ENCODE measurements around the gene ELK1. TPM values are rescaled to one million over a fixed set of nuclear protein-coding genes. Genes with fewer than 3 reads are reported as not detected.

The ELK1 gene
- total and polyA plus RNA-seq, 2 of the 8 experiments (the other 6 are each of a cell fraction or from before 2014, with no cell fraction given), result 31.9 to 42.2 TPM

DNA sequence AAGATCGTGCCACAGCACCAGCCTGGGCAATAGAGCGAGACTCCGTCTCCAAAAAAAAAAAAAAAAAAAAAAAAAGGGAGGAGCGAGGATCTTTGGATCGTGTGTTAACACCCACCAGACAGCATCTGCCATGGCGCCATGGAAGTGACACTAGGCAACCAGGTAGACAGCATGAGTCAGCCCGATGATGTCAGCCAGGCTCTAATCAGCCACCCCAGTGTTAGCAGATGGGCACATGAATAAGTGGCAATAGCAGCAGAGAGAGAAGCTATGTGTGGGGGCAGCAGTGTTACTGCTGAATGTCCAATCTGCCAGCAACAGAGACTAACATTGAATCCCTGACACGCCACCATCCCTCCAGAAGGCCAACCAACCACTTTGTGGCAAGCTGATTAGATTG, 37.3 kb downstream of the ELK1 start (continued):
- no peak for TF ChIP-seq PHF8 (conservative IDR thresholded peaks at IDR 0.05; ENCODE audit: low read depth, low read length)
- TF ChIP-seq KDM5A (IDR thresholded peaks at IDR 0.05; ENCODE audit: low read length), result no peak
- TF ChIP-seq HDAC6 (IDR thresholded peaks at IDR 0.05; ENCODE audit: low read depth, low read length), result no peak
- TF ChIP-seq BACH1 (IDR thresholded peaks at IDR 0.05; ENCODE audit: low read length), result no peak
- TF ChIP-seq, protein P1, sequence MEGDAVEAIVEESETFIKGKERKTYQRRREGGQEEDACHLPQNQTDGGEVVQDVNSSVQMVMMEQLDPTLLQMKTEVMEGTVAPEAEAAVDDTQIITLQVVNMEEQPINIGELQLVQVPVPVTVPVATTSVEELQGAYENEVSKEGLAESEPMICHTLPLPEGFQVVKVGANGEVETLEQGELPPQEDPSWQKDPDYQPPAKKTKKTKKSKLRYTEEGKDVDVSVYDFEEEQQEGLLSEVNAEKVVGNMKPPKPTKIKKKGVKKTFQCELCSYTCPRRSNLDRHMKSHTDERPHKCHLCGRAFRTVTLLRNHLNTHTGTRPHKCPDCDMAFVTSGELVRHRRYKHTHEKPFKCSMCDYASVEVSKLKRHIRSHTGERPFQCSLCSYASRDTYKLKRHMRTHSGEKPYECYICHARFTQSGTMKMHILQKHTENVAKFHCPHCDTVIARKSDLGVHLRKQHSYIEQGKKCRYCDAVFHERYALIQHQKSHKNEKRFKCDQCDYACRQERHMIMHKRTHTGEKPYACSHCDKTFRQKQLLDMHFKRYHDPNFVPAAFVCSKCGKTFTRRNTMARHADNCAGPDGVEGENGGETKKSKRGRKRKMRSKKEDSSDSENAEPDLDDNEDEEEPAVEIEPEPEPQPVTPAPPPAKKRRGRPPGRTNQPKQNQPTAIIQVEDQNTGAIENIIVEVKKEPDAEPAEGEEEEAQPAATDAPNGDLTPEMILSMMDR (IDR thresholded peaks at IDR 0.05; ENCODE audit: control extremely low read depth in 1 of 3, insufficient read depth in 1 of 3, low read depth in 1 of 3, low read length in 3 of 3), result no peak

All from H1 (cell line).